Stomach (tissue), 9 donors: ENCODE measurements around the gene PDSS2. TPM values are rescaled to one million over a fixed set of nuclear protein-coding genes. Genes with fewer than 3 reads are reported as not detected.

Experiments used
- DNase-seq, 2 donors: peaks; one replicate each; pipeline versions ENCODE4 v3.0.0 to v3.0.0-alpha.2; 2013 to 2019
- H3K27ac ChIP-seq, 5 donors: fragments of 200-600 bp in 4 of 5; sonication (generic) in 4 of 5; one replicate each; pipeline ENCODE4 v1.5.1; 2013 to 2019; ENCODE audit warnings: mild to moderate bottlenecking in 1 of 5, moderate library complexity in 1 of 5
- H3K27me3 ChIP-seq, 3 donors: fragments of 200-600 bp; sonication (generic); one replicate each; pipeline ENCODE4 v1.5.1; 2017 to 2019; ENCODE audit warnings: mixed run types in 1 of 3
- H3K36me3 ChIP-seq, 4 donors: fragments of 200-600 bp; sonication (generic); 1 replicate in 3 of 4; 2 replicates in 1 of 4; pipeline ENCODE4 v1.5.1; 2016 to 2019
- H3K4me1 ChIP-seq, 4 donors: fragments of 200-600 bp; sonication (generic); one replicate each; pipeline ENCODE4 v1.5.1; 2016 to 2019
- H3K4me3 ChIP-seq, 4 donors: fragments of 200-600 bp; sonication (generic) in 3 of 4; one replicate each; pipeline ENCODE4 v1.5.1; 2016 to 2019; ENCODE audit warnings: mild to moderate bottlenecking in 1 of 4
- H3K9me3 ChIP-seq, 4 donors: fragments of 200-600 bp; sonication (generic); one replicate each; pipeline ENCODE4 v1.5.1; 2016 to 2019
- CTCF ChIP-seq, 7 experiments: fragments of 450-650 bp in 4 of 7; fragments of 200-600 bp in 3 of 7; sonication (generic) in 3 of 7; IDR thresholded peaks; one replicate each; pipeline ENCODE4 v1.5.1; 2016 to 2019; ENCODE audit warnings: antibody characterized with exemption in 7 of 7, control low read depth in 2 of 7, mild to moderate bottlenecking in 1 of 7
- EP300 ChIP-seq: sonication (generic); formaldehyde crosslinking; IDR thresholded peaks from one replicate; pipeline ENCODE4 v1.6.1; 2017; ENCODE audit warnings: antibody characterized with exemption
- POLR2A ChIP-seq, 4 donors: fragments of 450-650 bp; IDR thresholded peaks; one replicate each; pipeline ENCODE4 v1.6.1; 2016; ENCODE audit warnings: antibody characterized with exemption in 4 of 4, control low read depth in 2 of 4, mild to moderate bottlenecking in 1 of 4, moderate library complexity in 1 of 4
- POLR2AphosphoS5 ChIP-seq, 3 donors: sonication (generic); formaldehyde crosslinking; IDR thresholded peaks; one replicate each; pipeline ENCODE4 v1.6.1; 2016; ENCODE audit warnings: antibody characterized with exemption in 3 of 3
- WGBS, 5 donors: extraction: QIAGEN DNeasy Blood & Tissue Kit in 3 of 5; methylation state at CpG; one replicate each; pipeline versions ENCODE4 v1.1.5 to v1.1.7; 2013 to 2018; 5-methylcytosine and 5-hydroxymethylcytosine counted together
- intact Hi-C: fragments of 100-400 bp; cut with DNase I; formaldehyde crosslinking; loops from one replicate; pipeline ENCODE4 v1.15.1; 2023; ENCODE audit warnings: low total_unique reads
- polyA plus RNA-seq, 3 donors: library from polyadenylated mRNA; stranded (reverse); fragments of 200-250 nt; gene quantifications; one replicate each; pipeline ENCODE4 v1.2.3, GENCODE V29; 2013
- total RNA-seq, 5 donors: library from RNA; depleted of rRNA; stranded (reverse); fragments of >200 nt; gene quantifications; one replicate each; pipeline versions ENCODE4 v1.1.0 to v1.2.3, GENCODE V29; 2014 to 2016
- donor health status: healthy with polysubstance abuse.
- donor health status: Bipolar disorder and iron deficiency.
- donor health status: healthy.

The PDSS2 gene
- total and polyA plus RNA-seq, 8 donors = 4.5 to 26.1 (median 9.8) TPM; not detected in 1

- WGBS, 5 donors = 76 to 86% (median 84%) methylated on average over 4 of the region's 4 CpGs
- Histone ChIP-seq H3K27me3 (no peaks in the 10 kb centered on the region), H3K4me3 (no peak overlapping the region), H3K4me1 (no peaks in the 10 kb centered on the region), H3K27ac (no peak overlapping the region), H3K36me3 (peaks cover 0 to 44% (median 23%) of the 10 kb centered on the region in 4 donors), H3K9me3 (no peaks in the 10 kb centered on the region)
- intact Hi-C loops = no loop called here
- no peak for TF ChIP-seq EP300
- no peak for TF ChIP-seq POLR2A (IDR thresholded peaks at IDR 0.05)
- no peak for TF ChIP-seq POLR2AphosphoS5 (IDR thresholded peaks at IDR 0.05)
- no peak for TF ChIP-seq CTCF (IDR thresholded peaks at IDR 0.05)
- DNase-seq = peak in 1 of 2 donors; percentile 25
Measured at GRCh38 chr6:107192830-107193229, 266.5 kb downstream of the PDSS2 start.

- no peak overlapping the region for H3K4me3 ChIP-seq
- 63 to 89% (median 81%) methylated on average over 6 of the region's 6 CpGs for WGBS, 5 donors
- TF ChIP-seq EP300 (no peak), POLR2A (IDR thresholded peaks at IDR 0.05) (no peak), CTCF (IDR thresholded peaks at IDR 0.05) (no peak), POLR2AphosphoS5 (IDR thresholded peaks at IDR 0.05) (no peak)
- no peak overlapping the region for H3K27ac ChIP-seq
- H3K9me3 ChIP-seq = no peaks in the 10 kb centered on the region
- no peak for DNase-seq
- intact Hi-C loops = no loop called here
- H3K36me3 ChIP-seq = peaks cover 0 to 26% (median 16%) of the 10 kb centered on the region in 4 donors
- H3K4me1 ChIP-seq = no peaks in the 10 kb centered on the region
- no peaks in the 10 kb centered on the region for H3K27me3 ChIP-seq
Measured at GRCh38 chr6:107187630-107188029, 271.7 kb downstream of the PDSS2 start.

GRCh38 chr6:107186047-107186446 lies 273.3 kb downstream of the PDSS2 start:
- Histone ChIP-seq H3K27ac (no peak overlapping the region), H3K4me3 (no peak overlapping the region), H3K4me1 (no peaks in the 10 kb centered on the region), H3K9me3 (no peaks in the 10 kb centered on the region), H3K36me3 (peaks cover 0 to 13% (median 10%) of the 10 kb centered on the region in 4 donors), H3K27me3 (no peaks in the 10 kb centered on the region)
- TF ChIP-seq POLR2A (IDR thresholded peaks at IDR 0.05) = no peak
- no peak for TF ChIP-seq POLR2AphosphoS5 (IDR thresholded peaks at IDR 0.05)
- TF ChIP-seq CTCF (IDR thresholded peaks at IDR 0.05) = no peak
- no peak for TF ChIP-seq EP300
- WGBS, 5 donors = 95 to 100% (median 98%) methylated on average over 1 of the region's 1 CpG
- intact Hi-C loops = no loop called here
- DNase-seq = no peak

- Histone ChIP-seq H3K27me3 (no peaks in the 10 kb centered on the region), H3K36me3 (peaks cover 0 to 13% (median 10%) of the 10 kb centered on the region in 4 donors), H3K9me3 (no peaks in the 10 kb centered on the region), H3K4me3 (no peak overlapping the region), H3K27ac (no peak overlapping the region), H3K4me1 (no peaks in the 10 kb centered on the region)
- intact Hi-C loops = no loop called here
- 59 to 68% (median 62%) methylated on average over 9 of the region's 9 CpGs for WGBS, 5 donors
- DNase-seq = peak in 1 of 2 donors; percentile 63
- TF ChIP-seq POLR2AphosphoS5 (IDR thresholded peaks at IDR 0.05) = no peak
- no peak for TF ChIP-seq POLR2A (IDR thresholded peaks at IDR 0.05)
- TF ChIP-seq CTCF (IDR thresholded peaks at IDR 0.05) = peak in 1 of 7 experiments; percentile 16
- no peak for TF ChIP-seq EP300
Measured at GRCh38 chr6:107185391-107185970, 273.9 kb downstream of the PDSS2 start.
